Measurements from ENCODE around the gene SAYSD1.
"Not testable (repeated sequence)": the region's sequence is repeated elsewhere in the genome, so short reads cannot be mapped to it uniquely, and the experiment has no call there.

Gene SAYSD1

GRCh38 chr6:39114704-39115599 is at the start of gene SAYSD1:
TSS of gene SAYSD1 (minus strand) at chr6:39115186. CDS start at chr6:39115089, 97 bp downstream.
- DNase-seq: peak; percentile 92

GRCh38 chr6:39157511-39157910 is 42.5 kb upstream of the SAYSD1 start:
- DNase-seq: no peak

- DNase-seq: no peak
These were observed 41.8 kb upstream of the SAYSD1 start for GRCh38 chr6:39156801-39157200.

- no peak for DNase-seq
These were observed 39.7 kb upstream of the SAYSD1 start for GRCh38 chr6:39154705-39155104.

- no peak for DNase-seq
These were observed 38.9 kb upstream of the SAYSD1 start for GRCh38 chr6:39153766-39154397.

- DNase-seq: no peak
These were observed 37.3 kb upstream of the SAYSD1 start for GRCh38 chr6:39152262-39152661.

GRCh38 chr6:39151211-39151610 is 36.2 kb upstream of the SAYSD1 start:
- no peak for DNase-seq

GRCh38 chr6:39144481-39145173 is 29.6 kb upstream of the SAYSD1 start:
- no peak for DNase-seq

- no peak for DNase-seq
These were observed 28.4 kb upstream of the SAYSD1 start for GRCh38 chr6:39143238-39143930.

GRCh38 chr6:39140556-39141167 is 25.7 kb upstream of the SAYSD1 start:
- no peak for DNase-seq

GRCh38 chr6:39137245-39137644 is 22.3 kb upstream of the SAYSD1 start:
- no peak for DNase-seq

GRCh38 chr6:39136207-39136606 is 21.2 kb upstream of the SAYSD1 start:
- DNase-seq: not testable (repeated sequence)

- DNase-seq: not testable (repeated sequence)
These were observed 19.8 kb upstream of the SAYSD1 start for GRCh38 chr6:39134761-39135160.

- DNase-seq: no peak
These were observed 15.7 kb upstream of the SAYSD1 start for GRCh38 chr6:39130691-39131090.

GRCh38 chr6:39128832-39129231 is 13.8 kb upstream of the SAYSD1 start:
- no peak for DNase-seq

GRCh38 chr6:39128106-39128505 is 13.1 kb upstream of the SAYSD1 start:
- no peak for DNase-seq

- no peak for DNase-seq
These were observed 9.1 kb upstream of the SAYSD1 start for GRCh38 chr6:39124114-39124513.

- DNase-seq: no peak
These were observed 3.9 kb upstream of the SAYSD1 start for GRCh38 chr6:39118921-39119320.

- no peak for DNase-seq
These were observed 640 bp downstream of the SAYSD1 start for GRCh38 chr6:39114388-39114703.

GRCh38 chr6:39113788-39114187 is 1.2 kb downstream of the SAYSD1 start:
- no peak for DNase-seq

- DNase-seq: no peak
These were observed 3.7 kb downstream of the SAYSD1 start for GRCh38 chr6:39111280-39111679.

GRCh38 chr6:39108041-39108839 is 6.7 kb downstream of the SAYSD1 start:
- no peak for DNase-seq
